ENCODE data around the gene SNPH. TPM values are rescaled to one million over a fixed set of nuclear protein-coding genes. Genes with fewer than 3 reads are reported as not detected.

Gene SNPH
- total RNA-seq, 1 experiment from 2014 or later = 0.43 TPM

DNA sequence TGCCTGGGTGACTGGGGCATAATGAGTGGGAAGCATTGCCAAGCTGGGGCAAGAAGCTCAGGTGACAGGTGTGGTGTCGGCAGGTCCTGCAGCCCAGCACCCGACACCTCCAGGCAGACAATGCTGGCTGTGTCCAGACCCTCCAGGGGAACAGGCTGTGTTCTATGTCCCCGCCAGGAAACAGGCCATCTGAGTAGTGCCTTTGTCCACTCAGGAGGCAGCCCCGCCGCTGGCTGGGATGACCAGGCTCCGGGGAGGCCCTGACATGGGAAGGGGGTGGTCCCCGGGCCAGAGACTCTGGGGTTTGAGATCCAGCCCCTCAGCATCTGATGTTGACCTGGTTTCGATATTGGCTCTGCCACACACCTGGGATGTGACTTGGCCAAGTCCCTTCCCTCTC, 28.4 kb downstream of the SNPH start:
- no peak for TF ChIP-seq EZH2 (IDR thresholded peaks at IDR 0.05; ENCODE audit: borderline replicate concordance, low read depth, low read length, poor library complexity, severe bottlenecking)
- no TSS peak for BruUV-seq (replicated peaks)

DNA sequence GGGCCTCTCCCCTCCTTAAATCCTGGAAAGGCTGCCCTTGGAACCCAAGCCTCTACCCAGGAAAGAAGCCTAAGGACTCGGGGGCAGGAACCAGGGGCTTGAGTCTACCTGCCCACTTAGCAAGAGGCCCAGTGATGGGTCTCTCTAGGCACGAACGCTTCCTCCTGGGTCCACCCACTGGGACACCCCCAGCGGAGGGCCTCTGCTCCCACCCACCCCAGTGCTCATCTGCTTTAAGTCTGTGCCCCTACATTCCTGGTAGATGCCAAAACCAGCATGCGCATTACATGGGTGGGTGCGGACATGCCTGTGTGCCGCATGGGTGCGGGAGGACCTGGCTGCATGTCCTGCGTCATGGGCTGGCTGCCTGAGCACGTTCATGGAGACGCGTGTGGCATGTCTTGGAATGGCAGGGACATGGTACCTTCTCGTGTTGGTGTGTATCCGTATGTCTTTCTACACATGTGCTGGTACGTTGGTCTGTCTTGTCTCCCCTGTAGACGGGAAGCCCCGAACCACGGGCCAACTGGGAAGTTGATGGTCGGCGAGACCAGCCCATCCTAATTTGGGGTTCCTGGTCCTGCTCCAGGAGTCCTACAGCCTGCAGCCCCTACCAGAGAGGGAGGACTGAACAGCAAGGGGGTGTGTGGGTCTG, 29.3 kb downstream of the SNPH start:
- ChIA-PET CTCF (no interaction called here), POLR2A (ENCODE audit: low non-redundant PET) (no interaction called here)
- intact Hi-C loops (cut with micrococcal nuclease; ENCODE audit: unreplicated experiment) = no loop called here
- no TSS peak for BruUV-seq (replicated peaks)
- Histone ChIP-seq H3K27ac (ENCODE audit: low read depth, low read length, poor library complexity, severe bottlenecking) (no peak overlapping the region), H3K27me3 (replicated peaks; ENCODE audit: insufficient read depth, low read depth, low read length, poor library complexity) (no peaks in the 10 kb centered on the region), H3K9me3 (ENCODE audit: low read depth, low read length, poor library complexity, severe bottlenecking) (no peaks in the 10 kb centered on the region), H3K36me3 (ENCODE audit: insufficient read depth, low read length, poor library complexity, severe bottlenecking) (no peaks in the 10 kb centered on the region), H3K4me3 (ENCODE audit: low read depth, low read length, poor library complexity, severe bottlenecking) (no peak overlapping the region), H3K4me1 (ENCODE audit: insufficient read depth, low read length, poor library complexity, severe bottlenecking) (no peaks in the 10 kb centered on the region)
- TF ChIP-seq EZH2 (IDR thresholded peaks at IDR 0.05; ENCODE audit: borderline replicate concordance, low read depth, low read length, poor library complexity, severe bottlenecking) = no peak
- TF ChIP-seq, protein P1, sequence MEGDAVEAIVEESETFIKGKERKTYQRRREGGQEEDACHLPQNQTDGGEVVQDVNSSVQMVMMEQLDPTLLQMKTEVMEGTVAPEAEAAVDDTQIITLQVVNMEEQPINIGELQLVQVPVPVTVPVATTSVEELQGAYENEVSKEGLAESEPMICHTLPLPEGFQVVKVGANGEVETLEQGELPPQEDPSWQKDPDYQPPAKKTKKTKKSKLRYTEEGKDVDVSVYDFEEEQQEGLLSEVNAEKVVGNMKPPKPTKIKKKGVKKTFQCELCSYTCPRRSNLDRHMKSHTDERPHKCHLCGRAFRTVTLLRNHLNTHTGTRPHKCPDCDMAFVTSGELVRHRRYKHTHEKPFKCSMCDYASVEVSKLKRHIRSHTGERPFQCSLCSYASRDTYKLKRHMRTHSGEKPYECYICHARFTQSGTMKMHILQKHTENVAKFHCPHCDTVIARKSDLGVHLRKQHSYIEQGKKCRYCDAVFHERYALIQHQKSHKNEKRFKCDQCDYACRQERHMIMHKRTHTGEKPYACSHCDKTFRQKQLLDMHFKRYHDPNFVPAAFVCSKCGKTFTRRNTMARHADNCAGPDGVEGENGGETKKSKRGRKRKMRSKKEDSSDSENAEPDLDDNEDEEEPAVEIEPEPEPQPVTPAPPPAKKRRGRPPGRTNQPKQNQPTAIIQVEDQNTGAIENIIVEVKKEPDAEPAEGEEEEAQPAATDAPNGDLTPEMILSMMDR (conservative IDR thresholded peaks at IDR 0.05; ENCODE audit: low read depth, low read length) = no peak
- no peak for DNase-seq (ENCODE audit: low spot score)

More for the DNA sequence above, 28.4 kb downstream of the SNPH start:
- Histone ChIP-seq H3K36me3 (ENCODE audit: insufficient read depth, low read length, poor library complexity, severe bottlenecking) (no peaks in the 10 kb centered on the region), H3K9me3 (ENCODE audit: low read depth, low read length, poor library complexity, severe bottlenecking) (no peaks in the 10 kb centered on the region), H3K4me1 (ENCODE audit: insufficient read depth, low read length, poor library complexity, severe bottlenecking) (no peaks in the 10 kb centered on the region), H3K27me3 (replicated peaks; ENCODE audit: insufficient read depth, low read depth, low read length, poor library complexity) (no peaks in the 10 kb centered on the region), H3K27ac (ENCODE audit: low read depth, low read length, poor library complexity, severe bottlenecking) (no peak overlapping the region), H3K4me3 (ENCODE audit: low read depth, low read length, poor library complexity, severe bottlenecking) (no peak overlapping the region)
- no peak for DNase-seq (ENCODE audit: low spot score)
- CTCF ChIA-PET = no interaction called here
- intact Hi-C loops (cut with micrococcal nuclease; ENCODE audit: unreplicated experiment) = no loop called here
- POLR2A ChIA-PET (ENCODE audit: low non-redundant PET) = no interaction called here

DNA sequence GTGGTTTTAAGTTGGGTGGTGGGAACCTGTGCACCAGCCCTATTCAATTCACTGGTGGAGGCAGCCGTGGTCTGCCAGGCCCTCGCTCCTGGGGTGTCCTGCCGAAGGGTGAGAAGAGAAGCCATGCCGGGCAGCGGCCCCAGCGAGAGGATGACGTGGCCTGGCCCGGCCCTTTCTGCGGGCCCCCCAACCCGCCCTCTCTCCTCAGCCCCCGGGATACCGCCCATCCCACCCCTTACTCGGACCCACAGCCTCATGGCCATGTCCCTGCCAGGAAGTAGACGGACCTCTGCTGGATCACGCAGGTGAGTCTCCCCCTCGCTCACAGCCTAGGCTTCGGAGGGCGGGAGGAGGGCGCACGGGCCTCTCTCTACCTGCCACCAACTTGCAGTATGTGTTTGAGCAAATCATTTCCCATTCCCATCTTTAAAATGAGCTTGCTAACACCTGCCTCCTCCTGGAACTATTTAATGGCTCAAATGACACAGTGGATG, 30.1 kb downstream of the SNPH start:
- ChIA-PET POLR2A (ENCODE audit: low non-redundant PET) (no interaction called here), CTCF (no interaction called here)
- intact Hi-C loops (cut with micrococcal nuclease; ENCODE audit: unreplicated experiment) = no loop called here
- H3K4me1 ChIP-seq (ENCODE audit: insufficient read depth, low read length, poor library complexity, severe bottlenecking) = no peaks in the 10 kb centered on the region
- H3K36me3 ChIP-seq (ENCODE audit: insufficient read depth, low read length, poor library complexity, severe bottlenecking) = no peaks in the 10 kb centered on the region
- TF ChIP-seq, protein P1 (conservative IDR thresholded peaks at IDR 0.05; ENCODE audit: low read depth, low read length) = no peak
- no peak overlapping the region for H3K4me3 ChIP-seq (ENCODE audit: low read depth, low read length, poor library complexity, severe bottlenecking)
- no peak for DNase-seq (ENCODE audit: low spot score)
- no peaks in the 10 kb centered on the region for H3K9me3 ChIP-seq (ENCODE audit: low read depth, low read length, poor library complexity, severe bottlenecking)
- BruUV-seq (replicated peaks) = no TSS peak
- H3K27ac ChIP-seq (ENCODE audit: low read depth, low read length, poor library complexity, severe bottlenecking) = no peak overlapping the region
- H3K27me3 ChIP-seq (replicated peaks; ENCODE audit: insufficient read depth, low read depth, low read length, poor library complexity) = no peaks in the 10 kb centered on the region

DNA sequence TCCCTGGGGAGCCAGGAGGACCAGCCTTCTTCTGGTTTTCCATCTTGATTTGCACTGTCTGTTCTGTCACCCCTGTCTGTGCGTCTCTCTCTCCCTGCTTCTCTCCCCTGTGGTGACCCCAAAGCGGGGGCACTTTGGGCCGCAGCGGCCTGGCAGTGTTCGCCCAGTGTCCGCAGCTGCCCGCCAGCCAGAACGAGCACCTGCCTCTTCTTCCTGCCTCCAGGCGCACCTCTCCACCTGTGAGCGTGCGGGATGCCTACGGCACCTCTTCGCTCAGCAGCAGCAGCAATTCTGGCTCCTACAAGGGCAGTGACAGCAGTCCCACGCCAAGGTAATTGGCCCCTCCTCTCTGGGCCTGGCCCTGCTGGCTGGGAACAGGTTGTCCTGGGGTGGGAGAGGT, 30.8 kb downstream of the SNPH start:
- no TSS peak for BruUV-seq (replicated peaks)
- ChIA-PET CTCF (no interaction called here), POLR2A (ENCODE audit: low non-redundant PET) (no interaction called here)
- no peak for DNase-seq (ENCODE audit: low spot score)
- TF ChIP-seq, protein P1 (conservative IDR thresholded peaks at IDR 0.05; ENCODE audit: low read depth, low read length) = no peak
- no peak for TF ChIP-seq EZH2 (IDR thresholded peaks at IDR 0.05; ENCODE audit: borderline replicate concordance, low read depth, low read length, poor library complexity, severe bottlenecking)
- Histone ChIP-seq H3K9me3 (ENCODE audit: low read depth, low read length, poor library complexity, severe bottlenecking) (no peaks in the 10 kb centered on the region), H3K4me1 (ENCODE audit: insufficient read depth, low read length, poor library complexity, severe bottlenecking) (no peaks in the 10 kb centered on the region), H3K27me3 (replicated peaks; ENCODE audit: insufficient read depth, low read depth, low read length, poor library complexity) (no peaks in the 10 kb centered on the region), H3K27ac (ENCODE audit: low read depth, low read length, poor library complexity, severe bottlenecking) (no peak overlapping the region), H3K36me3 (ENCODE audit: insufficient read depth, low read length, poor library complexity, severe bottlenecking) (no peaks in the 10 kb centered on the region), H3K4me3 (ENCODE audit: low read depth, low read length, poor library complexity, severe bottlenecking) (no peak overlapping the region)
- intact Hi-C loops (cut with micrococcal nuclease; ENCODE audit: unreplicated experiment) = no loop called here

Measured in A673 (cell line).